A673 (cell line): ENCODE data around the gene MORF4L2. TPM values are rescaled to one million over a fixed set of nuclear protein-coding genes. Genes with fewer than 3 reads are reported as not detected.

Source experiments
- total RNA-seq: library from RNA; stranded (reverse); gene quantifications from 2 replicates; pipeline ENCODE4 v1.2.3, GENCODE V29; 2021

The MORF4L2 gene
- total RNA-seq, 1 experiment from 2014 or later = 473 TPM

Other genes with a start within 250 kb of the MORF4L2 start
- not detected in 2 replicates for gene RAB40A, start 167.2 kb downstream of the MORF4L2 start, total RNA-seq
- gene TCEAL4, start 101.2 kb downstream of the MORF4L2 start, total RNA-seq = 37.3 and 39.7 TPM in 2 replicates
- 12.1 and 15.9 TPM in 2 replicates for gene TCEAL3, start 78.7 kb downstream of the MORF4L2 start, total RNA-seq
- 8.4 and 10.9 TPM in 2 replicates for gene TCEAL1, start 57.7 kb downstream of the MORF4L2 start, total RNA-seq
- gene TMEM31, start 24.2 kb upstream of the MORF4L2 start, total RNA-seq = not detected in 2 replicates
- not detected in 2 replicates for gene PLP1, start 90.1 kb upstream of the MORF4L2 start, total RNA-seq
- gene RAB9B, start 145.6 kb upstream of the MORF4L2 start, total RNA-seq = 0.61 and 0.67 TPM in 2 replicates